GM23338 (cell line): Measurements from ENCODE around the gene PPP1R7. TPM values are rescaled to one million over a fixed set of nuclear protein-coding genes. Genes with fewer than 3 reads are reported as not detected.

ENCODE experiments used
- ATAC-seq: fragments of 200-7000 bp; cut with Tn5 transposase; 3 replicates; pipeline ENCODE4 v1.9.1; 2020
- DNase-seq: peaks from one replicate; pipeline ENCODE4 v3.0.0-alpha.2; 2015; ENCODE audit warnings: low spot score
- H2AFZ ChIP-seq: fragments of 200-600 bp; sonication (generic); 2 replicates; pipeline ENCODE4 v1.8.0; 2016; ENCODE audit warnings: antibody characterized with exemption, mild to moderate bottlenecking, moderate library complexity
- H3F3A ChIP-seq: fragments of 200-600 bp; sonication (generic); replicated peaks from 2 replicates; pipeline ENCODE4 v1.8.0; 2017; ENCODE audit warnings: antibody characterized with exemption, mixed run types, low read depth
- H3K27ac ChIP-seq: fragments of 200-600 bp; sonication (generic); 2 replicates; pipeline ENCODE4 v1.6.1; 2016; ENCODE audit warnings: low read depth
- H3K27me3 ChIP-seq: fragments of 200-600 bp; sonication (generic); 2 replicates; pipeline ENCODE4 v1.8.0; 2016; ENCODE audit warnings: mild to moderate bottlenecking, mixed run types, moderate library complexity; ENCODE audit not compliant: insufficient read depth
- H3K36me3 ChIP-seq: fragments of 200-600 bp; sonication (generic); 2 replicates; pipeline ENCODE4 v1.8.0; 2016; ENCODE audit warnings: mild to moderate bottlenecking; ENCODE audit not compliant: insufficient read depth
- H3K4me1 ChIP-seq: fragments of 200-600 bp; sonication (generic); 2 replicates; pipeline ENCODE4 v1.8.0; 2016; ENCODE audit warnings: mild to moderate bottlenecking, moderate library complexity; ENCODE audit not compliant: insufficient read depth
- H3K4me2 ChIP-seq: fragments of 200-600 bp; sonication (generic); 2 replicates; pipeline ENCODE4 v1.7.1; 2017; ENCODE audit warnings: mixed run types
- H3K4me3 ChIP-seq: fragments of 200-600 bp; sonication (generic); 2 replicates; pipeline ENCODE4 v1.6.1; 2016; ENCODE audit warnings: mixed run types
- H3K79me2 ChIP-seq: fragments of 200-600 bp; sonication (generic); replicated peaks from 2 replicates; pipeline ENCODE4 v1.8.0; 2017; ENCODE audit warnings: mild to moderate bottlenecking; ENCODE audit not compliant: insufficient read depth
- H3K9me2 ChIP-seq: fragments of 200-600 bp; sonication (generic); 2 replicates; pipeline ENCODE4 v1.8.0; 2017; ENCODE audit not compliant: insufficient read depth
- H4K20me1 ChIP-seq: fragments of 200-600 bp; sonication (generic); replicated peaks from 2 replicates; pipeline ENCODE4 v1.8.0; 2017; ENCODE audit warnings: mild to moderate bottlenecking; ENCODE audit not compliant: insufficient read depth
- H3K27ac Mint-ChIP-seq: 2 replicates; pipeline ENCODE4 v1.8.0; 2020; ENCODE audit warnings: inconsistent platforms, mild to moderate bottlenecking, moderate library complexity, mixed read lengths
- H3K27me3 Mint-ChIP-seq: 3 replicates; pipeline ENCODE4 v1.8.0; 2022; ENCODE audit warnings: low read depth, mild to moderate bottlenecking, moderate library complexity, mixed read lengths, inconsistent platforms; ENCODE audit not compliant: insufficient read depth, poor library complexity
- H3K36me3 Mint-ChIP-seq: 3 replicates; pipeline ENCODE4 v1.8.0; 2021; ENCODE audit warnings: low read depth, mild to moderate bottlenecking, inconsistent platforms, moderate library complexity, mixed read lengths
- H3K4me1 Mint-ChIP-seq: 3 replicates; pipeline ENCODE4 v1.8.0; 2020; ENCODE audit warnings: mild to moderate bottlenecking, inconsistent platforms, mixed read lengths
- H3K4me3 Mint-ChIP-seq: 3 replicates; pipeline ENCODE4 v1.8.0; 2021; ENCODE audit warnings: moderate library complexity, mild to moderate bottlenecking, inconsistent platforms, mixed read lengths
- H3K9me3 Mint-ChIP-seq: 3 replicates; pipeline ENCODE4 v1.8.0; 2020; ENCODE audit warnings: moderate library complexity, mild to moderate bottlenecking, inconsistent platforms, mixed read lengths
- CREB1 ChIP-seq: fragments of 250-450 bp; sonication (Bioruptor Pico); IDR thresholded peaks from 2 replicates; pipeline ENCODE4 v1.5.0; 2020; ENCODE audit warnings: low read depth, mild to moderate bottlenecking, moderate library complexity
- EZH2 ChIP-seq: fragments of 200-600 bp; sonication (generic); IDR thresholded peaks from one replicate; pipeline ENCODE4 v1.8.0; 2017; ENCODE audit warnings: antibody characterized with exemption, mild to moderate bottlenecking, low read depth; ENCODE audit not compliant: unreplicated experiment
- EZH2phosphoT487 ChIP-seq: fragments of 200-600 bp; sonication (generic); IDR thresholded peaks from one replicate; pipeline ENCODE4 v1.8.1; 2018; ENCODE audit warnings: antibody characterized with exemption; ENCODE audit not compliant: unreplicated experiment
- JUNB ChIP-seq: IDR thresholded peaks from one replicate; pipeline ENCODE4 v1.6.1; 2016; ENCODE audit warnings: antibody characterized with exemption; ENCODE audit not compliant: unreplicated experiment
- NANOG ChIP-seq: IDR thresholded peaks from 2 replicates; pipeline ENCODE4 v1.6.1; 2016; ENCODE audit warnings: antibody characterized with exemption, borderline replicate concordance
- POLR2AphosphoS5 ChIP-seq: IDR thresholded peaks from 2 replicates; pipeline ENCODE4 v1.6.1; 2016; ENCODE audit warnings: antibody characterized with exemption, low read depth
- REST ChIP-seq: IDR thresholded peaks from one replicate; pipeline ENCODE4 v1.6.1; 2018; ENCODE audit warnings: antibody characterized with exemption; ENCODE audit not compliant: unreplicated experiment
- STAT1 ChIP-seq: IDR thresholded peaks from one replicate; pipeline ENCODE4 v1.6.1; 2016; ENCODE audit warnings: antibody characterized with exemption; ENCODE audit not compliant: unreplicated experiment
- ZNF114 ChIP-seq: fragments of 250-450 bp; sonication (Bioruptor Pico); IDR thresholded peaks from 2 replicates; pipeline ENCODE4 v1.5.0; 2020; ENCODE audit warnings: mild to moderate bottlenecking, moderate library complexity
- ZNF331 ChIP-seq: fragments of 250-450 bp; sonication (Bioruptor Pico); IDR thresholded peaks from 2 replicates; pipeline ENCODE4 v1.5.0; 2020; ENCODE audit warnings: low read depth, mild to moderate bottlenecking, moderate library complexity
- polyA plus RNA-seq: library from polyadenylated mRNA; unstranded; fragments of >200 nt; fragmentation: Nextera tagmentation; extraction: Ambion mirVana; gene quantifications from 2 replicates; pipeline ENCODE4 v1.2.1, GENCODE V29; 2016
- total RNA-seq: library from RNA; depleted of rRNA; stranded (reverse); fragments of >200 nt; shearing (Covaris generic); gene quantifications from 2 replicates; pipeline ENCODE4 v1.2.3, GENCODE V29; 2014
- TF ChIP-seq, protein P1 (sequence below), 2 experiments: fragments of 200-600 bp in 1 of 2; sonication (generic) in 1 of 2; conservative IDR thresholded peaks; 2 replicates each; pipeline versions ENCODE4 v1.5.1 to v1.6.1; 2016 to 2017; ENCODE audit warnings: antibody characterized with exemption in 2 of 2, low read depth in 2 of 2, mild to moderate bottlenecking in 2 of 2, moderate library complexity in 1 of 2
- TF ChIP-seq, protein P2 (sequence below): IDR thresholded peaks from 2 replicates; pipeline ENCODE4 v1.6.1; 2016; ENCODE audit warnings: antibody characterized with exemption

PPP1R7 gene
- total and polyA plus RNA-seq, 2 experiments from 2014 or later = 48.2 to 94.3 TPM

DNA sequence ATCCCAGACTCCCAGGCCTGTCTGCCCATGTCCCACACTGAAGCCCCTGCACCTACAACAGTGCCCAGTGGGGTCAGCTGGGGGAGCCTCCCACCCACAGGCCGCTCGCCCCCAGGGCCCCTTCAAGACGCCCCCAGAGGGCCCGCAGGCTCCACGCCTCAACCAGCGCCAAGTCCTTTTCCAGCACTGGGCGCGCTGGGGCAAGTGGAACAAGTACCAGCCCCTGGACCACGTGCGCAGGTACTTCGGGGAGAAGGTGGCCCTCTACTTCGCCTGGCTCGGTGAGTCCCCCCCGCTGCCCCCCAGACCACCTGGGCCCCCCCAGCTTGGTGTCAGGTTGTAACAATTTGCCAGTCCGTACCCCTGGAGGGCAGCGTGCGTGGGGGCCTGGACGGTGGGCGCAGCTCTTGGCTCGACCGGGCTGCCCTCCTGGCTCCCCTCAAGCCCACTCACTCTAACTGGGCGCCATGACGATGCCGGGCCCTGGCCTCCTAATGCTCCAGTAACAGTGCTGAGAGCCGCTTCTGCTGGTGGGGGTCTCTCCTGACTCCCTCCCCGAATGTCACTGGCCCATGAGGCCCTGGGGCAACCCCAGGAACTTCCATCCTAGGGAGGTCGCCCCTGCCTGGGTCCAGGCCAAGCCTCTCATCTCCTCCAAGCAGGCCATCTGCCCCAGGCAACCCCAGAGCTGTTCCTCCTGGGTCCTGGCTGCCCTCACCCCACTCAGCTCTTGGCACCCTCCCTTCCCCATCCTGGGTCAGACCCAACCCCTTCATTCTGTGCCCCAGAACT, 53.1 kb downstream of the PPP1R7 start:
- Histone ChIP-seq H3K27ac (no peak overlapping the region), H3K4me2 (no peak overlapping the region), H4K20me1 (no peaks in the 10 kb centered on the region), H3K36me3 (no peaks in the 10 kb centered on the region), H3K27me3 (no peaks in the 10 kb centered on the region), H3K79me2 (no peaks in the 10 kb centered on the region), H3F3A (no peaks in the 10 kb centered on the region), H3K4me3 (no peak overlapping the region), H2AFZ (no peak overlapping the region), H3K9me2 (no peaks in the 10 kb centered on the region), H3K4me1 (no peaks in the 10 kb centered on the region)
- DNase-seq = no peak
- Mint-ChIP-seq H3K4me1 (no peaks in the 10 kb centered on the region), H3K36me3 (no peaks in the 10 kb centered on the region), H3K9me3 (no peaks in the 10 kb centered on the region), H3K4me3 (no peak overlapping the region), H3K27ac (peak overlapping the region; percentile 65; the same call in 1 of the 2 replicates), H3K27me3 (peaks cover 7% of the 10 kb centered on the region)
- no peak for ATAC-seq
- TF ChIP-seq CREB1 (CRISPR knock-in tag) (no peak), EZH2phosphoT487 (no peak)

DNA sequence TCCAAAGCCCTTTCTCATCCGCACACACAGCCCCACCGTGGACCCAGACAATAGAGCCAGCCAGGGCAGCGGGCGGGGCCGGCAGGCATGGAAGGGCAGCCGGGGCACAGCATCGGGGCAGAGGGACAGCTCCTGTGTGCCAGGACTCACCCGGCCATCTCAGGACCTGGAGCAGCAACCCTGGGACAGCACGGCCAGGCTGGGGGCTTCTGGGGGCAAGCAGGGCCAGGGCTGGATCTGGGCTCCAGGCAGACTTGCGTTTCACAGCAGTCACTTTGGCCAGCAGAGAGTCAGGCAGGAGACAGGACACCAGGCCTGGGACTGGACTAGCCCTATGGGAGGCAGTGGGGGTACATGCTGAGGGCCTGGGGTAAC, 53.7 kb downstream of the PPP1R7 start:
- DNase-seq (no peak), ATAC-seq (no peak)
- H3F3A ChIP-seq = no peaks in the 10 kb centered on the region
- no peak overlapping the region for H3K27ac ChIP-seq
- H3K4me1 Mint-ChIP-seq = no peaks in the 10 kb centered on the region
- H3K4me3 ChIP-seq = no peak overlapping the region
- no peaks in the 10 kb centered on the region for H3K27me3 ChIP-seq
- H2AFZ ChIP-seq = no peak overlapping the region
- no peaks in the 10 kb centered on the region for H3K36me3 Mint-ChIP-seq
- no peaks in the 10 kb centered on the region for H4K20me1 ChIP-seq
- H3K9me2 ChIP-seq = no peaks in the 10 kb centered on the region
- H3K4me2 ChIP-seq = no peak overlapping the region
- H3K4me3 Mint-ChIP-seq = no peak overlapping the region
- H3K27ac Mint-ChIP-seq = peak overlapping the region; percentile 65; the same call in 1 of the 2 replicates
- H3K36me3 ChIP-seq = no peaks in the 10 kb centered on the region
- no peaks in the 10 kb centered on the region for H3K9me3 Mint-ChIP-seq
- no peaks in the 10 kb centered on the region for H3K4me1 ChIP-seq
- H3K79me2 ChIP-seq = no peaks in the 10 kb centered on the region
- H3K27me3 Mint-ChIP-seq = peaks cover 7% of the 10 kb centered on the region
- TF ChIP-seq REST (no peak), ZNF331 (CRISPR knock-in tag) (no peak), NANOG (no peak), POLR2AphosphoS5 (no peak), ZNF114 (no peak), JUNB (no peak), EZH2phosphoT487 (no peak), CREB1 (CRISPR knock-in tag) (no peak), STAT1 (no peak), EZH2 (no peak)
- TF ChIP-seq, protein P1, sequence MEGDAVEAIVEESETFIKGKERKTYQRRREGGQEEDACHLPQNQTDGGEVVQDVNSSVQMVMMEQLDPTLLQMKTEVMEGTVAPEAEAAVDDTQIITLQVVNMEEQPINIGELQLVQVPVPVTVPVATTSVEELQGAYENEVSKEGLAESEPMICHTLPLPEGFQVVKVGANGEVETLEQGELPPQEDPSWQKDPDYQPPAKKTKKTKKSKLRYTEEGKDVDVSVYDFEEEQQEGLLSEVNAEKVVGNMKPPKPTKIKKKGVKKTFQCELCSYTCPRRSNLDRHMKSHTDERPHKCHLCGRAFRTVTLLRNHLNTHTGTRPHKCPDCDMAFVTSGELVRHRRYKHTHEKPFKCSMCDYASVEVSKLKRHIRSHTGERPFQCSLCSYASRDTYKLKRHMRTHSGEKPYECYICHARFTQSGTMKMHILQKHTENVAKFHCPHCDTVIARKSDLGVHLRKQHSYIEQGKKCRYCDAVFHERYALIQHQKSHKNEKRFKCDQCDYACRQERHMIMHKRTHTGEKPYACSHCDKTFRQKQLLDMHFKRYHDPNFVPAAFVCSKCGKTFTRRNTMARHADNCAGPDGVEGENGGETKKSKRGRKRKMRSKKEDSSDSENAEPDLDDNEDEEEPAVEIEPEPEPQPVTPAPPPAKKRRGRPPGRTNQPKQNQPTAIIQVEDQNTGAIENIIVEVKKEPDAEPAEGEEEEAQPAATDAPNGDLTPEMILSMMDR (conservative IDR thresholded peaks at IDR 0.05; ENCODE audit: low read depth in 2 of 2) = no peak
- TF ChIP-seq, protein P2, sequence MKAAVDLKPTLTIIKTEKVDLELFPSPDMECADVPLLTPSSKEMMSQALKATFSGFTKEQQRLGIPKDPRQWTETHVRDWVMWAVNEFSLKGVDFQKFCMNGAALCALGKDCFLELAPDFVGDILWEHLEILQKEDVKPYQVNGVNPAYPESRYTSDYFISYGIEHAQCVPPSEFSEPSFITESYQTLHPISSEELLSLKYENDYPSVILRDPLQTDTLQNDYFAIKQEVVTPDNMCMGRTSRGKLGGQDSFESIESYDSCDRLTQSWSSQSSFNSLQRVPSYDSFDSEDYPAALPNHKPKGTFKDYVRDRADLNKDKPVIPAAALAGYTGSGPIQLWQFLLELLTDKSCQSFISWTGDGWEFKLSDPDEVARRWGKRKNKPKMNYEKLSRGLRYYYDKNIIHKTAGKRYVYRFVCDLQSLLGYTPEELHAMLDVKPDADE = no peak
